ENCODE results near the gene GALNTL6.

The GALNTL6 gene

DNA sequence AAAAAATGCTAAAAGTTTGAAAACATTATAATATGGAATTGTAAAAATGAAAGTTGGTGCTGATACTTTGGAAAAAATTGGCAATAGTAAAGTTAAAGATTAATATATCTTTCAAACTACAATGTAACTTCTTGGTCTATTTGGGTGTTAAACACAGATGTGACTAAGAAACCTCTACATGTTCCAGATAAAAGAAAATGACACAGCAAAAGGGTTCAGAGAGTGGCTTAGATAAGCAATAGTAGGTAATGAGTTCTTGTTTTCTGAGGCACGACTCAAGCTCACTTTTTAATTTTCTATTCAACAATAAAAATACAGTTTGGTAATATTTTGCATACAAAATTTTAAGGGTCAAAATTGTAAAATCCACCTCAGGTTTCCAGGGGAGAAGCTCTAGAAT, 292.7 kb downstream of the GALNTL6 start:
- no peak overlapping the region for H3K14ac ChIP-seq (ENCODE audit: low read length in 2 of 2)
- no peaks in the 10 kb centered on the region for H3K4me1 ChIP-seq (ENCODE audit: control insufficient read depth, insufficient read depth, low read depth, low read length)
- no peak overlapping the region for H3K18ac ChIP-seq (ENCODE audit: low read depth in 1 of 2, low read length in 2 of 2)
- no peak overlapping the region for H2BK5ac ChIP-seq (ENCODE audit: low read depth, low read length, poor library complexity, severe bottlenecking)
- no peak overlapping the region for H4K8ac ChIP-seq (ENCODE audit: low read length)
- H2AK5ac ChIP-seq (ENCODE audit: low read length, severe bottlenecking) = no peak overlapping the region
- H2BK120ac ChIP-seq (ENCODE audit: low read depth, low read length) = no peak overlapping the region
- H4K91ac ChIP-seq (ENCODE audit: low read length) = no peak overlapping the region
- H3K79me1 ChIP-seq (replicated peaks; ENCODE audit: low read length, poor library complexity, severe bottlenecking) = no peaks in the 10 kb centered on the region
- no peaks in the 10 kb centered on the region for H3K9me3 ChIP-seq (ENCODE audit: control insufficient read depth, low read length)
- no peak overlapping the region for H3K9ac ChIP-seq (ENCODE audit: low read length)
- no peak overlapping the region for H2BK15ac ChIP-seq (ENCODE audit: low read depth, poor library complexity, severe bottlenecking)
- no peak overlapping the region for H2BK12ac ChIP-seq (ENCODE audit: low read length in 2 of 2)
- H3K4me3 ChIP-seq (ENCODE audit: insufficient read depth in 1 of 2, low read depth in 1 of 2, low read length in 2 of 2) = no peak overlapping the region
- no peak overlapping the region for H2AFZ ChIP-seq (ENCODE audit: low read depth, low read length)
- no peak overlapping the region for H3K4ac ChIP-seq (ENCODE audit: low read depth in 1 of 2, low read length in 2 of 2)
- no peak for DNase-seq
- no CpG with 5 or more reads among the region's 1 CpG for WGBS
- H3K23ac ChIP-seq (ENCODE audit: low read length in 2 of 2) = no peak overlapping the region
- H3K36me3 ChIP-seq (ENCODE audit: control insufficient read depth in 1 of 2, insufficient read depth in 2 of 2, low read depth in 1 of 2, low read length in 2 of 2) = no peaks in the 10 kb centered on the region
- H3K27ac ChIP-seq (ENCODE audit: low read length, poor library complexity, severe bottlenecking) = no peak overlapping the region
- no peaks in the 10 kb centered on the region for H3K27me3 ChIP-seq (ENCODE audit: control insufficient read depth in 1 of 2, insufficient read depth in 1 of 2, low read length in 2 of 2)
- no peak overlapping the region for H3K4me2 ChIP-seq (ENCODE audit: low read length, poor library complexity, severe bottlenecking)

- no peak overlapping the region for H3K18ac ChIP-seq (ENCODE audit: low read depth in 1 of 2, low read length in 2 of 2)
- H2BK15ac ChIP-seq (ENCODE audit: low read depth, poor library complexity, severe bottlenecking) = no peak overlapping the region
- H3K4ac ChIP-seq (ENCODE audit: low read depth in 1 of 2, low read length in 2 of 2) = no peak overlapping the region
- no peak overlapping the region for H2BK12ac ChIP-seq (ENCODE audit: low read length in 2 of 2)
- no peak overlapping the region for H4K91ac ChIP-seq (ENCODE audit: low read length)
- H3K9ac ChIP-seq (ENCODE audit: low read length) = no peak overlapping the region
- no peaks in the 10 kb centered on the region for H3K79me1 ChIP-seq (replicated peaks; ENCODE audit: low read length, poor library complexity, severe bottlenecking)
- no peaks in the 10 kb centered on the region for H3K27me3 ChIP-seq (ENCODE audit: control insufficient read depth in 1 of 2, insufficient read depth in 1 of 2, low read length in 2 of 2)
- H4K8ac ChIP-seq (ENCODE audit: low read length) = no peak overlapping the region
- no peak overlapping the region for H3K14ac ChIP-seq (ENCODE audit: low read length in 2 of 2)
- H3K4me3 ChIP-seq (ENCODE audit: insufficient read depth in 1 of 2, low read depth in 1 of 2, low read length in 2 of 2) = no peak overlapping the region
- no peaks in the 10 kb centered on the region for H3K36me3 ChIP-seq (ENCODE audit: control insufficient read depth in 1 of 2, insufficient read depth in 2 of 2, low read depth in 1 of 2, low read length in 2 of 2)
- no peak overlapping the region for H2BK120ac ChIP-seq (ENCODE audit: low read depth, low read length)
- no peak overlapping the region for H2AK5ac ChIP-seq (ENCODE audit: low read length, severe bottlenecking)
- no peak overlapping the region for H2BK5ac ChIP-seq (ENCODE audit: low read depth, low read length, poor library complexity, severe bottlenecking)
- no peak overlapping the region for H3K23ac ChIP-seq (ENCODE audit: low read length in 2 of 2)
- no peak overlapping the region for H3K27ac ChIP-seq (ENCODE audit: low read length, poor library complexity, severe bottlenecking)
- no peak overlapping the region for H2AFZ ChIP-seq (ENCODE audit: low read depth, low read length)
- DNase-seq = peak; percentile 51
- no peaks in the 10 kb centered on the region for H3K9me3 ChIP-seq (ENCODE audit: control insufficient read depth, low read length)
- no peak overlapping the region for H3K4me2 ChIP-seq (ENCODE audit: low read length, poor library complexity, severe bottlenecking)
- no peaks in the 10 kb centered on the region for H3K4me1 ChIP-seq (ENCODE audit: control insufficient read depth, insufficient read depth, low read depth, low read length)
Measured at GRCh38 chr4:172109466-172109865, 296.3 kb downstream of the GALNTL6 start.

GRCh38 chr4:172124656-172125308, 311.6 kb downstream of the GALNTL6 start:
- Histone ChIP-seq H2AFZ (ENCODE audit: low read depth, low read length) (no peak overlapping the region), H3K4me1 (ENCODE audit: control insufficient read depth, insufficient read depth, low read depth, low read length) (no peaks in the 10 kb centered on the region), H2AK5ac (ENCODE audit: low read length, severe bottlenecking) (no peak overlapping the region), H3K9ac (ENCODE audit: low read length) (no peak overlapping the region), H3K18ac (ENCODE audit: low read depth in 1 of 2, low read length in 2 of 2) (no peak overlapping the region), H2BK12ac (ENCODE audit: low read length in 2 of 2) (no peak overlapping the region), H3K27ac (ENCODE audit: low read length, poor library complexity, severe bottlenecking) (no peak overlapping the region), H4K8ac (ENCODE audit: low read length) (no peak overlapping the region), H4K91ac (ENCODE audit: low read length) (no peak overlapping the region), H2BK15ac (ENCODE audit: low read depth, poor library complexity, severe bottlenecking) (no peak overlapping the region), H2BK120ac (ENCODE audit: low read depth, low read length) (no peak overlapping the region), H3K14ac (ENCODE audit: low read length in 2 of 2) (no peak overlapping the region), H3K9me3 (ENCODE audit: control insufficient read depth, low read length) (no peaks in the 10 kb centered on the region), H3K4me2 (ENCODE audit: low read length, poor library complexity, severe bottlenecking) (no peak overlapping the region), H3K36me3 (ENCODE audit: control insufficient read depth in 1 of 2, insufficient read depth in 2 of 2, low read depth in 1 of 2, low read length in 2 of 2) (no peaks in the 10 kb centered on the region), H3K4me3 (ENCODE audit: insufficient read depth in 1 of 2, low read depth in 1 of 2, low read length in 2 of 2) (no peak overlapping the region), H3K79me1 (replicated peaks; ENCODE audit: low read length, poor library complexity, severe bottlenecking) (no peaks in the 10 kb centered on the region), H2BK5ac (ENCODE audit: low read depth, low read length, poor library complexity, severe bottlenecking) (no peak overlapping the region), H3K23ac (ENCODE audit: low read length in 2 of 2) (no peak overlapping the region), H3K27me3 (ENCODE audit: control insufficient read depth in 1 of 2, insufficient read depth in 1 of 2, low read length in 2 of 2) (no peaks in the 10 kb centered on the region), H3K4ac (ENCODE audit: low read depth in 1 of 2, low read length in 2 of 2) (no peak overlapping the region)
- DNase-seq = peak; percentile 9
- 96% methylated on average over 1 of the region's 1 CpG for WGBS

- Histone ChIP-seq H3K27ac (ENCODE audit: low read length, poor library complexity, severe bottlenecking) (no peak overlapping the region), H3K4me3 (ENCODE audit: insufficient read depth in 1 of 2, low read depth in 1 of 2, low read length in 2 of 2) (no peak overlapping the region), H3K14ac (ENCODE audit: low read length in 2 of 2) (no peak overlapping the region), H3K9ac (ENCODE audit: low read length) (no peak overlapping the region), H2BK120ac (ENCODE audit: low read depth, low read length) (no peak overlapping the region), H3K4ac (ENCODE audit: low read depth in 1 of 2, low read length in 2 of 2) (no peak overlapping the region), H2BK5ac (ENCODE audit: low read depth, low read length, poor library complexity, severe bottlenecking) (no peak overlapping the region), H3K36me3 (ENCODE audit: control insufficient read depth in 1 of 2, insufficient read depth in 2 of 2, low read depth in 1 of 2, low read length in 2 of 2) (no peaks in the 10 kb centered on the region), H3K4me2 (ENCODE audit: low read length, poor library complexity, severe bottlenecking) (no peak overlapping the region), H3K27me3 (ENCODE audit: control insufficient read depth in 1 of 2, insufficient read depth in 1 of 2, low read length in 2 of 2) (no peaks in the 10 kb centered on the region), H2AFZ (ENCODE audit: low read depth, low read length) (no peak overlapping the region), H3K4me1 (ENCODE audit: control insufficient read depth, insufficient read depth, low read depth, low read length) (no peaks in the 10 kb centered on the region), H2BK12ac (ENCODE audit: low read length in 2 of 2) (no peak overlapping the region), H2BK15ac (ENCODE audit: low read depth, poor library complexity, severe bottlenecking) (no peak overlapping the region), H3K79me1 (replicated peaks; ENCODE audit: low read length, poor library complexity, severe bottlenecking) (no peaks in the 10 kb centered on the region), H3K9me3 (ENCODE audit: control insufficient read depth, low read length) (no peaks in the 10 kb centered on the region), H2AK5ac (ENCODE audit: low read length, severe bottlenecking) (no peak overlapping the region), H4K91ac (ENCODE audit: low read length) (no peak overlapping the region), H3K23ac (ENCODE audit: low read length in 2 of 2) (no peak overlapping the region), H3K18ac (ENCODE audit: low read depth in 1 of 2, low read length in 2 of 2) (no peak overlapping the region), H4K8ac (ENCODE audit: low read length) (no peak overlapping the region)
- no peak for DNase-seq
Measured at GRCh38 chr4:172125443-172125842, 312.2 kb downstream of the GALNTL6 start.
